Progenitor cell of endocrine pancreas (in vitro differentiated cells): Measurements from ENCODE around the gene CDC42EP4. TPM values are rescaled to one million over a fixed set of nuclear protein-coding genes. Genes with fewer than 3 reads are reported as not detected.
A peak's percentile ranks its signal among the peaks of the same experiment; 100 is the strongest.

Experiments used
- DNase-seq: peaks from one replicate; pipeline ENCODE4 v3.0.0; 2021; ENCODE audit warnings: low spot score; ENCODE audit not compliant: unreplicated experiment
- H3K27ac Mint-ChIP-seq: 2 replicates; pipeline ENCODE4 v1.8.0; 2021; ENCODE audit warnings: mild to moderate bottlenecking, moderate library complexity, mixed read lengths
- H3K27me3 Mint-ChIP-seq: 2 replicates; pipeline ENCODE4 v1.8.0; 2021; ENCODE audit warnings: mixed read lengths
- H3K36me3 Mint-ChIP-seq: 2 replicates; pipeline ENCODE4 v1.8.0; 2022; ENCODE audit warnings: mixed read lengths; ENCODE audit not compliant: insufficient read depth
- H3K4me1 Mint-ChIP-seq: 2 replicates; pipeline ENCODE4 v1.8.0; 2021; ENCODE audit warnings: low read depth, mixed read lengths
- H3K4me3 Mint-ChIP-seq: 2 replicates; pipeline ENCODE4 v1.8.0; 2021; ENCODE audit warnings: low read depth, mild to moderate bottlenecking, moderate library complexity, mixed read lengths
- H3K9me3 Mint-ChIP-seq: 2 replicates; pipeline ENCODE4 v1.8.0; 2021; ENCODE audit warnings: low read depth, mixed read lengths
- total RNA-seq: library from RNA; stranded (reverse); gene quantifications from 2 replicates; pipeline ENCODE4 v1.2.1, GENCODE V29; 2021
- TF ChIP-seq, protein P1 (sequence below): fragments of 200-600 bp; sonication (generic); IDR thresholded peaks from one replicate; pipeline ENCODE4 v1.5.0; 2021; ENCODE audit warnings: antibody characterized with exemption, mild to moderate bottlenecking; ENCODE audit not compliant: unreplicated experiment

CDC42EP4 gene
- total RNA-seq, 1 donor from 2014 or later: 77.9 TPM

DNA sequence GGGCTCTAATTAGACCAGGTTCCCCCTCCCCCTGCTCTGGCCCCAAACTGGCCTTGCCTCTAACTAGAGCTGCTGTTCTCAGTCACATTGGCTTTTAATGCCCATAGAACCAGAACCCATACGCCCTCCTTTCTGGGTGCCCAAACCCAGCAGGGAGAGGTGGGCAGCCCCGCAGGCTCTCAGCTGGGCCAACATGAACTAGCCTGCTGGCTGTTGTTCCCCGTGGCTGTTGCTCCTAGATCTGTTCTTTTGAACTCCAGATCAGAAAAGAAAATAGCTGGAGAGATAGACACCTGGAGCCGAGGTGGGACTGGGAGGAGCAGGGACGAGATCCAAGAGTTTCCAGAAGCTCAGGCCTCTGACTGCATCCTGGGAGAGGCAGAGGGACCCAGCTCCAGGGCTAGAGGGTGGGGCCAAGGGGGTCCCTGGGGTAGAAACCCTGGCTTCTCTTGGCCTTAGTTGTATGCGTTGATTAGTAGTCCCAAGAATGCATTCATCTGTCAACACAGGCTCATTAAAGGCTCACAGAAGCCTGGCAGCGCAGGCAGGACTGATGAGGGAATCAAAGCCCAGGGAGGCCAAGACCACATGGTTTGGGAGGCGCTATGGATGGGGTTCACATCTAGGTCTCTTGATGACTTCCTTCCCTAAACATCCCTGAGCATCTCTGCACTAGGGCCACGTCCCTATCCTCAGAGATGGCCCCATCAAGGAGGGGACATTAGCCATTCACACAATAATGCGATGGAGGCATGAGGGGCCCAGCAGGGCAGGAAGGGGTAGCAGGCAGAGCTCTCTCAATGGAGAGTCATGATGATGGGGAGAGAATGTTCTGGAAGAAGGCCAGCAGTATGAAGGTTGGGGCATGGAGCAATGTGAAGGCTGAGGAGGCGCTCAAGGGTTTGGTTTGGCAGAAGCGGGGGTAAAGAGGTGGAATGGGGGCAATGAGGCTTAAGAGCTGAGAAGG is 48.8 kb downstream of the CDC42EP4 start:
- DNase-seq: no peak
- Mint-ChIP-seq H3K27ac (peak overlapping the region; percentile 98), H3K4me3 (peak overlapping the region; percentile 14), H3K4me1 (peaks cover 30% of the 10 kb centered on the region), H3K9me3 (no peaks in the 10 kb centered on the region), H3K27me3 (no peaks in the 10 kb centered on the region), H3K36me3 (no peaks in the 10 kb centered on the region)
- TF ChIP-seq, protein P1, sequence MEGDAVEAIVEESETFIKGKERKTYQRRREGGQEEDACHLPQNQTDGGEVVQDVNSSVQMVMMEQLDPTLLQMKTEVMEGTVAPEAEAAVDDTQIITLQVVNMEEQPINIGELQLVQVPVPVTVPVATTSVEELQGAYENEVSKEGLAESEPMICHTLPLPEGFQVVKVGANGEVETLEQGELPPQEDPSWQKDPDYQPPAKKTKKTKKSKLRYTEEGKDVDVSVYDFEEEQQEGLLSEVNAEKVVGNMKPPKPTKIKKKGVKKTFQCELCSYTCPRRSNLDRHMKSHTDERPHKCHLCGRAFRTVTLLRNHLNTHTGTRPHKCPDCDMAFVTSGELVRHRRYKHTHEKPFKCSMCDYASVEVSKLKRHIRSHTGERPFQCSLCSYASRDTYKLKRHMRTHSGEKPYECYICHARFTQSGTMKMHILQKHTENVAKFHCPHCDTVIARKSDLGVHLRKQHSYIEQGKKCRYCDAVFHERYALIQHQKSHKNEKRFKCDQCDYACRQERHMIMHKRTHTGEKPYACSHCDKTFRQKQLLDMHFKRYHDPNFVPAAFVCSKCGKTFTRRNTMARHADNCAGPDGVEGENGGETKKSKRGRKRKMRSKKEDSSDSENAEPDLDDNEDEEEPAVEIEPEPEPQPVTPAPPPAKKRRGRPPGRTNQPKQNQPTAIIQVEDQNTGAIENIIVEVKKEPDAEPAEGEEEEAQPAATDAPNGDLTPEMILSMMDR: no peak

DNA sequence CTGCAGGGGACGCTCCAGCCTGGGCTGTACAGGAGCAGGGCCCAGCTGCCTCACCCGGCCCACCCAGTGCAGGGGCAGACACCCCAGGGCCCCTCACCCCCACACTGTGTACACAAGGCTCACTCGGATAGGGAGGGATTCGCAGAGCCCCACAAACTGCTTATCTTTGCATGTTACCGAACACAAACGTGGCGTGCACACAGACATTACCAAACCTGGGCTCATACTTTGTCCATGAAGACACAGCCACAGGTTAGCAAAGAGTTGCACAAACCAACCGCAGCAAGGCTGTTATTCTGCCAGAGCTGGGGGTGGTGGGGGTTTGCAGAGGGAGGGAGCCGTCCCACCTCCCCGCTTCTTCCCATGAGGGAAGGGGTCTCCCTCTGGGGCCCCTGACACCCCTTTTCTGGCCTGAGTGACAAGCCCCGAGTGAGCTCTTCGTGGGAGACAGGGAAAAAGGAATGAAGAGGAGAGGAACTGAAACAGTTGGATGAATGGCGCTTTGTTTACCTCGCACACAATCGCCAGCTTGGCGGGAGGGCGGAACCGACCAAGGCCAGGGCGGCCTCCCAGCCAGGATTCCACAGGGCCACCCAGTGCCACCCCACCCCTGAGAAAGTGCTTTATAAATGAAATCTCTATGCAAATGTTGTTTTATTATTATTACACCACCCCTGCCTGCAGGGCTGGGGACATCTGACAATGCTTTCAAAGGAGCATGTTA is 49.7 kb downstream of the CDC42EP4 start:
- H3K27me3 Mint-ChIP-seq: no peaks in the 10 kb centered on the region
- TF ChIP-seq, protein P1: no peak
- no peaks in the 10 kb centered on the region for H3K9me3 Mint-ChIP-seq
- DNase-seq: no peak
- no peaks in the 10 kb centered on the region for H3K36me3 Mint-ChIP-seq
- H3K27ac Mint-ChIP-seq: peak overlapping the region; percentile 98
- H3K4me1 Mint-ChIP-seq: peaks cover 30% of the 10 kb centered on the region
- H3K4me3 Mint-ChIP-seq: peak overlapping the region; percentile 59

DNA sequence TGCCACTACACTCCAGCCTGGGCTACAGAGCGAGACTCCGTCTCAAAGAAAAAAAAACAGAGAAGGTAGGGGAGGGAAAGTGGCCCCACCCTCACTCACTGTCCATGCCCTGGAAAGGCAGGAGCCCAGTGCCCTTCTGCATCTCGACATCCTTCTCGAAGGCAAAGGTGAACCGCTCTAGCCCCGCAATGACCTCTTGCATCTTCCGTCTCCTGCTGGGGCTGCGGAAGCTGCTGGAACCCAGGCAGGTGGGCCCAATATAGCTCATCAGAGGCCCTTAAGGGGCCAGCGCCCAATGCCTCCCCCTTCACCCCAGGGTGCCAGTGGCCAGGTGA is 50.2 kb downstream of the CDC42EP4 start, which contains the start of gene CPSF4L:
Gene CPSF4L, minus strand, starts transcription at position 264 of the 335 bp plus-strand sequence. Its CDS starts 62 bp downstream, at position 202.
- peak within 1 kb of the TSS; percentile 59 for H3K4me3 Mint-ChIP-seq

DNA sequence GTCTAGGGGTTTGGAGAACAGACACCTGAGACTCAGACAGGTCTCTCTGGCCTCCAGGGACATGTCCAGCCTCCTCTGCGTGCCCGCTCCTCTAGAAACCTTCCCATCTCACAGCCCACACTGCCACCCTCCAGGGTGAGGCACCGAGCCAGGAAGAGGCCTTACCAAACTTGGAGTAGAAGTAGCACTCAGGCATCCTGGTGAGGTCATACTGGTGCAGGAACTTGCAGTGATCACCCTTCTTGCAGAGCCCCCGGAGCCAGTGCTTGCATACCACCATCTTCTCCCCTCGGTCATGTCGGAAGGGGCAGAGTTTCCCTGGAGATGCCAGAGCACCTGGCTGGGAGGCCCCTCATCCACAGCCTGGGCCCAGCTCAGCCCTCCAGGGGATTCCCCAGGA is 54.3 kb downstream of the CDC42EP4 start:
- no peaks in the 10 kb centered on the region for H3K9me3 Mint-ChIP-seq
- peaks cover 5% of the 10 kb centered on the region for H3K27me3 Mint-ChIP-seq
- no peak overlapping the region for H3K4me3 Mint-ChIP-seq
- TF ChIP-seq, protein P1: no peak
- DNase-seq: no peak
- H3K4me1 Mint-ChIP-seq: peaks cover 17% of the 10 kb centered on the region
- no peak overlapping the region for H3K27ac Mint-ChIP-seq
- H3K36me3 Mint-ChIP-seq: no peaks in the 10 kb centered on the region

More for the DNA sequence above, 50.2 kb downstream of the CDC42EP4 start, which contains the start of gene CPSF4L:
- peaks cover 28% of the 10 kb centered on the region for H3K4me1 Mint-ChIP-seq
- no peaks in the 10 kb centered on the region for H3K36me3 Mint-ChIP-seq
- TF ChIP-seq, protein P1: no peak
- no peak for DNase-seq
- no peaks in the 10 kb centered on the region for H3K9me3 Mint-ChIP-seq
- H3K27me3 Mint-ChIP-seq: no peaks in the 10 kb centered on the region
- peak within 1 kb of the TSS; percentile 98 for H3K27ac Mint-ChIP-seq

DNA sequence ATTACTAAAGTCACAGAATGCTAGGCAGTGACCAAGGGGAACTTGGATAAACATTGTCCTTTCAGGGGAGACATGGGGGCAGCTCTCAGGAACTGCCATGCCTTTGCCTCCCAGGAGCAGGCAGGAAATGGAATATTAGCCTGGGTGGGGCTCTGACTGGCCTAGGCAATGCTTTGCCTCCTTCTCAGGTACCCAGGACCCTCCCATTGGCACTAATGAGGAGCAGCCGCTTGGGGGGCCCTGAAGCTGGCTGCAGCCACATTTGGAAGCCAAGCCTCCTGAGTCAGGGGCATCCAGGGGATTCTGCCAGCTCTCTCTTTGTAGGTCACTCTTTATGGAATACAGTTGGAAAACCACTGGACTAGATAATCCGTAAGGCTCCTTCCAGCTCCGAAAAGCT is 55.6 kb downstream of the CDC42EP4 start:
- Mint-ChIP-seq H3K4me3 (no peak overlapping the region), H3K27ac (no peak overlapping the region), H3K9me3 (no peaks in the 10 kb centered on the region), H3K27me3 (peaks cover 15% of the 10 kb centered on the region), H3K4me1 (peaks cover 8% of the 10 kb centered on the region), H3K36me3 (no peaks in the 10 kb centered on the region)
- TF ChIP-seq, protein P1: no peak
- DNase-seq: no peak
